ENCODE results near the gene METTL24. TPM values are rescaled to one million over a fixed set of nuclear protein-coding genes. Genes with fewer than 3 reads are reported as not detected.
"Not testable (repeated sequence)": the region's sequence is repeated elsewhere in the genome, so short reads cannot be mapped to it uniquely, and the experiment has no call there.

METTL24 gene
- total and polyA plus RNA-seq, 2 donors, result 4.3 to 19.2 TPM

- no peak for DNase-seq (ENCODE audit: extremely low spot score)
- Histone ChIP-seq H3K4me1 (ENCODE audit: insufficient read depth) (no peaks in the 10 kb centered on the region), H3K4me3 (ENCODE audit: low read depth, low read length) (no peak overlapping the region), H3K27ac (ENCODE audit: low read depth) (no peak overlapping the region), H3K36me3 (ENCODE audit: insufficient read depth) (no peaks in the 10 kb centered on the region)
- 63% methylated on average over 7 of the region's 7 CpGs for WGBS
Measured at GRCh38 chr6:110277100-110277665, 81.0 kb downstream of the METTL24 start.

DNA sequence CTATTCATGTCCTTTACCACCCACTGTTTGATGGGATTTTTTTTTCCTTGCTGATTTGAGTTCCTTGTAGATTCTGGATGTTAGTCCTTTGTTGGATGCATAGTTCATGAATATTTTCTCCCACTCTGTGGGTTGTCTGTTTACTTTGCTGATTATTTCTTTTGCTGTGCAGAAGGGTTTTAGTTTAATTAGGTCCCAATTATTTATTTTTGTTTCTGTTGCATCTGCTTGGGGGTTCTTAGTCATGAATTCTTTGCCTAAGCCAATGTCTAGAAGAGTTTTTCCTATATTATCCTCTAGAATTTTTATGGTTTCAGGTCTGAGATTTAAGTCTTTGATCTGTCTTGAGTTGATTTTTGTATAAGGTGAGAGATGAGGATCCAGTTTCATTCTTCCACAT, 85.4 kb downstream of the METTL24 start:
- H3K4me1 ChIP-seq (ENCODE audit: insufficient read depth); H3K36me3 ChIP-seq (ENCODE audit: insufficient read depth); H3K27ac ChIP-seq (ENCODE audit: low read depth); H3K4me3 ChIP-seq (ENCODE audit: low read depth, low read length); DNase-seq (ENCODE audit: extremely low spot score): not testable (repeated sequence)

DNA sequence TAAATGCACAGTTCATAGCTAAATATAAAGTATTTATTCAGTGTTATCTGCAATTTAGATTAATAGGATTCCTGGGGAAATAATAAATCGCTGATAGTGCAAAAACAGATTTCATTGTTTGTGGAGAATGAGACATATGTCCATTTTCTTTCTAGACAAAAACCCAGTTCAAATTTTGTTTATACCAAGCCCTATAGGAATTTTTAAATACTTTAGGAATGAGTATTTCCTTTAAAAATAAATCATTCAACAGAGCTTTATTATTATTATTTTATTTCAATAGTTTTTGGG, 86.5 kb downstream of the METTL24 start:
- H3K36me3 ChIP-seq (ENCODE audit: insufficient read depth), result no peaks in the 10 kb centered on the region
- no peak overlapping the region for H3K27ac ChIP-seq (ENCODE audit: low read depth)
- H3K4me1 ChIP-seq (ENCODE audit: insufficient read depth), result no peaks in the 10 kb centered on the region
- 83% methylated on average over 1 of the region's 1 CpG for WGBS
- DNase-seq (ENCODE audit: extremely low spot score), result no peak
- H3K4me3 ChIP-seq (ENCODE audit: low read depth, low read length), result no peak overlapping the region

DNA sequence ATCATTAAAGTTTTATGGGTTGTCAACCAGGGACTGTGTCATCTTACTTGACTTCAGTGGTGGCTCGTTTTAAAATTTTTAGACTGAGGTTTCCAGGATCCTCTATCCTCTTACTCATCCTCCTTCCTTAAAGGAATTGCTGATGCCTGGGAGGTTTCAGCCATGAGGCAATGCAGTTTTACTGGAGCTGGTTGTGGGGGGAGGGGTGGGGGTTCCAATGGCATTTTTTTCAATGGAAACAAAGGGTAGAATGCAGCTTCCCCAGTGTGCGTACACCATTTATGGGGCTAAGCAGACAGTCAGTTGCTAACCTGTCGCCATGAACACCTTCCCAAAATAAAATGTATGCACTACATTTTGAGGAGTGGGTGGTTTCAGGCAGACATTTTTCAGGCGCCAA, 88.0 kb downstream of the METTL24 start:
- H3K27ac ChIP-seq (ENCODE audit: low read depth), result no peak overlapping the region
- H3K36me3 ChIP-seq (ENCODE audit: insufficient read depth), result no peaks in the 10 kb centered on the region
- no peaks in the 10 kb centered on the region for H3K4me1 ChIP-seq (ENCODE audit: insufficient read depth)
- DNase-seq (ENCODE audit: extremely low spot score), result no peak
- H3K4me3 ChIP-seq (ENCODE audit: low read depth, low read length), result no peak overlapping the region
- WGBS, result 76% methylated on average over 4 of the region's 4 CpGs

DNA sequence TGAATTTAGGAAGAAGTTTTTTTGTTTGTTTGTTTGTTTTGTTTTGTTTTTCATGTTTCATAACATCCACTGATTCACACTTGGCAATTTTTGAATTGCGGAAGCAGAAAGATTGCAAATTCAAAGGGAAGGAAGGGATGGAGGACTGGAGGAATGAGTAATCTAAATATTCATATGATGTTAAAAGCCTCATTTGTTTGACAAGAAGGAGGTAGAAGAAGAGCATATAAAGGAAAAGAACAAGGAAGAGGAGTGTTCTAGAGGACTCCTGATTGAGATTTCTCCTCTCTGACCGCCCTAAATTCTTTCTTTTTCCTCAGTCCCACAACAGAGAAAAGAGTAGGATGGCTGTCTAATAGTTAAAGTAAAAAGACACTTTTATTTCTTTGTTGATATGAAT, 88.5 kb downstream of the METTL24 start:
- Histone ChIP-seq H3K4me3 (ENCODE audit: low read depth, low read length) (no peak overlapping the region), H3K27ac (ENCODE audit: low read depth) (no peak overlapping the region), H3K36me3 (ENCODE audit: insufficient read depth) (no peaks in the 10 kb centered on the region), H3K4me1 (ENCODE audit: insufficient read depth) (no peaks in the 10 kb centered on the region)
- DNase-seq (ENCODE audit: extremely low spot score), result no peak
- WGBS, result 80% methylated on average over 2 of the region's 2 CpGs

- DNase-seq (ENCODE audit: extremely low spot score), result peak; percentile 26
- Histone ChIP-seq H3K36me3 (ENCODE audit: insufficient read depth) (no peaks in the 10 kb centered on the region), H3K27ac (ENCODE audit: low read depth) (no peak overlapping the region), H3K4me1 (ENCODE audit: insufficient read depth) (no peaks in the 10 kb centered on the region), H3K4me3 (ENCODE audit: low read depth, low read length) (no peak overlapping the region)
Measured at GRCh38 chr6:110266996-110267395, 91.2 kb downstream of the METTL24 start.

GRCh38 chr6:110265273-110265672, 92.9 kb downstream of the METTL24 start:
- Histone ChIP-seq H3K36me3 (ENCODE audit: insufficient read depth) (no peaks in the 10 kb centered on the region), H3K4me3 (ENCODE audit: low read depth, low read length) (no peak overlapping the region), H3K4me1 (ENCODE audit: insufficient read depth) (no peaks in the 10 kb centered on the region), H3K27ac (ENCODE audit: low read depth) (no peak overlapping the region)
- DNase-seq (ENCODE audit: extremely low spot score), result no peak
- 95% methylated on average over 3 of the region's 3 CpGs for WGBS

GRCh38 chr6:110256366-110256765, 101.8 kb downstream of the METTL24 start:
- 90% methylated on average over 2 of the region's 2 CpGs for WGBS
- no peak overlapping the region for H3K4me3 ChIP-seq (ENCODE audit: low read depth, low read length)
- no peaks in the 10 kb centered on the region for H3K36me3 ChIP-seq (ENCODE audit: insufficient read depth)
- no peak for DNase-seq (ENCODE audit: extremely low spot score)
- no peaks in the 10 kb centered on the region for H3K4me1 ChIP-seq (ENCODE audit: insufficient read depth)
- no peak overlapping the region for H3K27ac ChIP-seq (ENCODE audit: low read depth)

GRCh38 chr6:110255211-110255750, 102.9 kb downstream of the METTL24 start:
- no peak overlapping the region for H3K27ac ChIP-seq (ENCODE audit: low read depth)
- DNase-seq (ENCODE audit: extremely low spot score), result no peak
- no peak overlapping the region for H3K4me3 ChIP-seq (ENCODE audit: low read depth, low read length)
- no peaks in the 10 kb centered on the region for H3K36me3 ChIP-seq (ENCODE audit: insufficient read depth)
- WGBS, result 22% methylated on average over 5 of the region's 5 CpGs
- no peaks in the 10 kb centered on the region for H3K4me1 ChIP-seq (ENCODE audit: insufficient read depth)

DNA sequence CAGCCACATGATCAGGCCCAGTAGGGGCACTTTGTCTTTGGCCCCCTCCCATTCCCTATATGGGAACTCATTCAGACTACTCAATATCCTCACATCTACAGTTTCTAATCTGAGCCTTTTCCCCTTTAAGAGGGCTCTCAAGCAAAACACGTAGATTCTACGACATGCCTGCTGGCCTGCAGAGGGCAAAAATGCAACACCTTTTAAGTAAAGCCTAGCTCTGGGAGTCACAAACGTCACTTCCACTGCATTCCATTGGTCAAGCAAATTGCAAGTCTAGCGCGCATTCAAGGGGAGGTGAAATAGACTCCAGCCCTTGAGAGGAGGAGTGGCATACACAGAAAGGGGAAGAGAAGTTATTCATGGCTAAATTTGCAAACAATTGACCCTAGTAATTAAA, 107.3 kb downstream of the METTL24 start:
- DNase-seq (ENCODE audit: extremely low spot score), result no peak
- no peaks in the 10 kb centered on the region for H3K4me1 ChIP-seq (ENCODE audit: insufficient read depth)
- H3K36me3 ChIP-seq (ENCODE audit: insufficient read depth), result no peaks in the 10 kb centered on the region
- no peak overlapping the region for H3K27ac ChIP-seq (ENCODE audit: low read depth)
- WGBS, result 78% methylated on average over 5 of the region's 5 CpGs
- no peak overlapping the region for H3K4me3 ChIP-seq (ENCODE audit: low read depth, low read length)

GRCh38 chr6:110250058-110250457, 108.1 kb downstream of the METTL24 start:
- Histone ChIP-seq H3K36me3 (ENCODE audit: insufficient read depth) (no peaks in the 10 kb centered on the region), H3K27ac (ENCODE audit: low read depth) (no peak overlapping the region), H3K4me1 (ENCODE audit: insufficient read depth) (no peaks in the 10 kb centered on the region), H3K4me3 (ENCODE audit: low read depth, low read length) (no peak overlapping the region)
- DNase-seq (ENCODE audit: extremely low spot score), result no peak
- WGBS, result 91% methylated on average over 4 of the region's 4 CpGs

GRCh38 chr6:110246900-110247546, 111.1 kb downstream of the METTL24 start:
- WGBS, result 97% methylated on average over 3 of the region's 3 CpGs
- DNase-seq (ENCODE audit: extremely low spot score), result no peak
- Histone ChIP-seq H3K4me3 (ENCODE audit: low read depth, low read length) (no peak overlapping the region), H3K36me3 (ENCODE audit: insufficient read depth) (no peaks in the 10 kb centered on the region), H3K27ac (ENCODE audit: low read depth) (no peak overlapping the region), H3K4me1 (ENCODE audit: insufficient read depth) (no peaks in the 10 kb centered on the region)

DNA sequence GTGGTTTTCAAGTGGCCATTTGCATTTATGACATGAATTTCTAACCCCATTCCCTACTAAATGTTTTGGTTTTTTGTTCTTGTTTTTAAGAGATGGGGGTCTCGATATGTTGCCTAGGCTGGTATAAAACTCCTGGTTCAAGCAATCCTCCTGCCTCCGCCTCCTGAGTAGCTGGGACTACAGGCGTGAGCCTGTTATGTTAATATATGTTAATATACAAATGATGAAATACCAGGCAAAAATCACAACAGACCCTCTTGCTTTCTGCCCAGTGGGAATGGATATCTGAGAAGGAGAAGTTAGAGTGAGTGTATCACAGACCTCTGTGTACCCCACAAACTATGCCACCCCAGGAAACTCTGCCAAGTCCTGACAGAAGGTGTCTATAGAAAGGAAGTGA, 111.8 kb downstream of the METTL24 start:
- no peak for DNase-seq (ENCODE audit: extremely low spot score)
- Histone ChIP-seq H3K4me3 (ENCODE audit: low read depth, low read length) (no peak overlapping the region), H3K36me3 (ENCODE audit: insufficient read depth) (no peaks in the 10 kb centered on the region), H3K27ac (ENCODE audit: low read depth) (no peak overlapping the region), H3K4me1 (ENCODE audit: insufficient read depth) (no peaks in the 10 kb centered on the region)
- 96% methylated on average over 3 of the region's 3 CpGs for WGBS

DNA sequence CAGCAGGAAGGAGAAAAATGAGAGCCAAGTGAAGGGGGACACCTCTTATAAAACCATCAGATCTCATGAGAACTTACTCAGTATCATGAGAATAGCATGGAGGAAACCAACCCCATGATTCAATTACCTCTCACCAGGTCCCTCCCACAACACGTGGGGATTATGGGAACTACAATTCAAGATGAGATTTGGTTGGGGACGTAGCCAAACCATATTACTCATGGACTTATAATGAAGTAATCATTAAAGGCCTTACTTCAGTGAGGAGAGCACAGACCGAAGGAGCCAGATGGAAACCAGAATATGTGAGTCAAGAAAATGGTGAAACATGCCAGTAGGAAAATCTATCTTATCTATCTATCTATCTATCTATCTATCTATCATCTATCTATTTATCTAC, 113.5 kb downstream of the METTL24 start:
- H3K27ac ChIP-seq (ENCODE audit: low read depth); H3K4me1 ChIP-seq (ENCODE audit: insufficient read depth); H3K4me3 ChIP-seq (ENCODE audit: low read depth, low read length); DNase-seq (ENCODE audit: extremely low spot score); H3K36me3 ChIP-seq (ENCODE audit: insufficient read depth): not testable (repeated sequence)
- WGBS, result 95% methylated on average over 3 of the region's 3 CpGs
